IMR-90 (cell line): ENCODE results near the gene IQCM. TPM values are rescaled to one million over a fixed set of nuclear protein-coding genes. Genes with fewer than 3 reads are reported as not detected.

Source experiments
- ATAC-seq: fragments of 200-7000 bp; cut with Tn5 transposase; 2 replicates; pipeline ENCODE4 v1.9.1; 2020; ENCODE audit warnings: low read depth, mild to moderate bottlenecking, moderate library complexity
- BruUV-seq: library from RNA; stranded (reverse); fragments of 400-500 nt; replicated peaks from 2 replicates; lab custom pipeline; 2021; lab: Mats Ljungman, UMichigan
- CTCF ChIA-PET: fragments of 300-600 bp; formaldehyde crosslinking; extraction: SDS; loops from one replicate; lab custom pipeline; 2021; ENCODE audit warnings: antibody characterized with exemption; lab: Yijun Ruan, JAX
- POLR2A ChIA-PET: fragments of 300-600 bp; sonication (Branson Sonifier 250); formaldehyde crosslinking; loops from one replicate; lab custom pipeline; 2022; ENCODE audit warnings: antibody characterized with exemption; ENCODE audit not compliant: unreplicated experiment; lab: Charles Lee
- DNase-seq: peaks from one replicate; pipeline ENCODE4 v3.0.0; 2013
- H2AFZ ChIP-seq: replicated peaks from 2 replicates; pipeline ENCODE3; 2013; ENCODE audit warnings: low read length, mild to moderate bottlenecking; ENCODE audit not compliant: poor library complexity
- H2AK5ac ChIP-seq: 2 replicates; pipeline ENCODE4 v1.6.1; 2013; ENCODE audit warnings: low read depth, low read length, inconsistent platforms
- H2AK9ac ChIP-seq: replicated peaks from 2 replicates; pipeline ENCODE3; 2013; ENCODE audit warnings: mild to moderate bottlenecking, low read depth, low read length, moderate library complexity; ENCODE audit not compliant: poor library complexity
- H2BK120ac ChIP-seq: 2 replicates; pipeline ENCODE4 v1.6.1; 2013; ENCODE audit warnings: low read depth, low read length, inconsistent platforms
- H2BK15ac ChIP-seq: 3 replicates; pipeline ENCODE4 v1.6.1; 2013; ENCODE audit warnings: low read depth, low read length, inconsistent platforms
- H2BK20ac ChIP-seq: 2 replicates; pipeline ENCODE4 v1.6.1; 2013; ENCODE audit warnings: low read depth, mild to moderate bottlenecking, inconsistent platforms, low read length, moderate library complexity
- H2BK5ac ChIP-seq: 2 replicates; pipeline ENCODE4 v1.6.1; 2013; ENCODE audit warnings: mild to moderate bottlenecking, low read depth, low read length, inconsistent platforms; ENCODE audit not compliant: poor library complexity, severe bottlenecking
- H3K14ac ChIP-seq: replicated peaks from 2 replicates; pipeline ENCODE4 v1.6.1; 2013; ENCODE audit warnings: low read depth, low read length, inconsistent platforms
- H3K18ac ChIP-seq: 2 replicates; pipeline ENCODE4 v1.6.1; 2013; ENCODE audit warnings: low read depth, low read length, control low read depth
- H3K23ac ChIP-seq: 2 replicates; pipeline ENCODE4 v1.6.1; 2013; ENCODE audit warnings: low read depth, low read length, inconsistent platforms
- H3K27ac ChIP-seq: 2 replicates; pipeline ENCODE4 v1.5.1; 2013; ENCODE audit warnings: mild to moderate bottlenecking, control low read depth, low read length; ENCODE audit not compliant: insufficient read depth
- H3K27me3 ChIP-seq: 2 replicates; pipeline ENCODE4 v1.6.1; 2013; ENCODE audit warnings: low read length; ENCODE audit not compliant: control insufficient read depth, insufficient read depth
- H3K36me3 ChIP-seq: 2 replicates; pipeline ENCODE4 v1.6.1; 2013; ENCODE audit warnings: low read length, mixed read lengths; ENCODE audit not compliant: control insufficient read depth, insufficient read depth
- H3K4ac ChIP-seq: 2 replicates; pipeline ENCODE4 v1.6.1; 2013; ENCODE audit warnings: low read depth, low read length, inconsistent platforms
- H3K4me1 ChIP-seq: 2 replicates; pipeline ENCODE4 v1.6.1; 2013; ENCODE audit warnings: low read length, mixed read lengths; ENCODE audit not compliant: control insufficient read depth, insufficient read depth
- H3K4me2 ChIP-seq: 2 replicates; pipeline ENCODE4 v1.6.1; 2013; ENCODE audit warnings: low read depth, mild to moderate bottlenecking, control low read depth, low read length, moderate library complexity
- H3K4me3 ChIP-seq: 2 replicates; pipeline ENCODE4 v1.5.1; 2013; ENCODE audit warnings: low read depth, mild to moderate bottlenecking, control low read depth, low read length, moderate library complexity; ENCODE audit not compliant: insufficient read depth
- H3K56ac ChIP-seq: 2 replicates; pipeline ENCODE4 v1.6.1; 2013; ENCODE audit warnings: low read length, inconsistent platforms; ENCODE audit not compliant: insufficient read depth; ENCODE audit errors: extremely low read depth
- H3K79me1 ChIP-seq, 2 experiments: 2 replicates each; pipeline ENCODE4 v1.6.1; 2013; ENCODE audit warnings: low read length in 2 of 2, inconsistent platforms in 1 of 2, low read depth in 1 of 2
- H3K9ac ChIP-seq: 2 replicates; pipeline ENCODE4 v1.6.1; 2013; ENCODE audit warnings: low read depth, low read length, control low read depth
- H3K9me1 ChIP-seq: 2 replicates; pipeline ENCODE4 v1.6.1; 2013; ENCODE audit warnings: low read length, inconsistent platforms; ENCODE audit not compliant: insufficient read depth
- H3K9me3 ChIP-seq: 2 replicates; pipeline ENCODE4 v1.6.1; 2013; ENCODE audit warnings: low read length; ENCODE audit not compliant: control insufficient read depth, insufficient read depth
- H4K20me1 ChIP-seq: 2 replicates; pipeline ENCODE4 v1.6.1; 2013; ENCODE audit warnings: low read length, inconsistent platforms; ENCODE audit not compliant: insufficient read depth
- H4K5ac ChIP-seq: 2 replicates; pipeline ENCODE4 v1.6.1; 2013; ENCODE audit warnings: mild to moderate bottlenecking, low read depth, low read length, control low read depth
- H4K8ac ChIP-seq, 2 experiments: 2 replicates each; pipeline ENCODE4 v1.6.1; 2013; ENCODE audit warnings: low read depth in 2 of 2, low read length in 2 of 2, control low read depth in 1 of 2, inconsistent platforms in 1 of 2
- H4K91ac ChIP-seq: 2 replicates; pipeline ENCODE4 v1.6.1; 2013; ENCODE audit warnings: low read depth, low read length, inconsistent platforms; ENCODE audit not compliant: insufficient read depth
- BHLHE40 ChIP-seq: fragments of 150-350 bp; IDR thresholded peaks from 2 replicates; pipeline ENCODE4 v1.6.1; 2016; ENCODE audit warnings: mild to moderate bottlenecking, low read depth, low read length
- CHD1 ChIP-seq: IDR thresholded peaks from 2 replicates; pipeline ENCODE4 v1.6.1; 2012; ENCODE audit warnings: low read depth, low read length, improper control_type of control experiment
- ELK1 ChIP-seq: fragments of 150-350 bp; IDR thresholded peaks from 2 replicates; pipeline ENCODE4 v1.6.1; 2016; ENCODE audit warnings: low read depth, mild to moderate bottlenecking, low read length, moderate library complexity, borderline replicate concordance
- FOS ChIP-seq: fragments of 150-350 bp; IDR thresholded peaks from 2 replicates; pipeline ENCODE4 v1.6.1; 2016; ENCODE audit warnings: low read depth, low read length
- MAFK ChIP-seq: IDR thresholded peaks from 2 replicates; pipeline ENCODE4 v1.6.1; 2012; ENCODE audit warnings: low read depth, low read length, improper control_type of control experiment
- MAZ ChIP-seq: IDR thresholded peaks from 2 replicates; pipeline ENCODE4 v1.6.1; 2012; ENCODE audit warnings: low read depth, mild to moderate bottlenecking, low read length, improper control_type of control experiment, moderate library complexity, borderline replicate concordance
- MXI1 ChIP-seq: IDR thresholded peaks from 2 replicates; pipeline ENCODE4 v1.6.1; 2012; ENCODE audit warnings: low read depth, mild to moderate bottlenecking, low read length, moderate library complexity, borderline replicate concordance
- NFE2L2 ChIP-seq: fragments of 150-350 bp; IDR thresholded peaks from 2 replicates; pipeline ENCODE4 v1.6.1; 2016; ENCODE audit warnings: low read depth, mild to moderate bottlenecking, low read length
- POLR2A ChIP-seq: IDR thresholded peaks from 2 replicates; pipeline ENCODE4 v1.6.1; 2012; ENCODE audit warnings: mild to moderate bottlenecking, low read depth, low read length
- RAD21 ChIP-seq: IDR thresholded peaks from 2 replicates; pipeline ENCODE4 v1.6.1; 2012; ENCODE audit warnings: low read length, improper control_type of control experiment
- RCOR1 ChIP-seq: IDR thresholded peaks from 2 replicates; pipeline ENCODE4 v1.6.1; 2012; ENCODE audit warnings: mild to moderate bottlenecking, low read length, improper control_type of control experiment; ENCODE audit not compliant: insufficient replicate concordance
- RFX5 ChIP-seq: IDR thresholded peaks from 2 replicates; pipeline ENCODE4 v1.8.0; 2012; ENCODE audit warnings: low read depth, mild to moderate bottlenecking, low read length, moderate library complexity
- SMC3 ChIP-seq: fragments of 150-350 bp; IDR thresholded peaks from 2 replicates; pipeline ENCODE4 v1.6.1; 2016; ENCODE audit warnings: low read depth, mild to moderate bottlenecking, antibody characterized with exemption, low read length, moderate library complexity
- WGBS, 2 experiments: methylation state at CpG; one replicate each; pipeline versions ENCODE4 v1.1.5 to v1.1.7; 2013; ENCODE audit warnings: missing lambda C conversion rate in 2 of 2; ENCODE audit not compliant: insufficient read length in 1 of 2; ENCODE audit errors: extremely low coverage in 2 of 2; 5-methylcytosine and 5-hydroxymethylcytosine counted together
- dilution Hi-C: fragments of 300-500 bp; cut with HindIII; formaldehyde crosslinking; loops from one replicate; pipeline ENCODE4 v1.14.3; 2018; ENCODE audit warnings: low sequenced_read_pairs; ENCODE audit not compliant: unreplicated experiment
- in situ Hi-C: fragments of 300-500 bp; cut with MboI; formaldehyde crosslinking; loops from 3 replicates; pipeline ENCODE4 v1.14.3; 2019; ENCODE audit warnings: low sequenced_read_pairs, inconsistent platforms, mixed read lengths
- intact Hi-C: fragments of 100-400 bp; cut with micrococcal nuclease; formaldehyde crosslinking; loops from 2 replicates; pipeline ENCODE4 v1.10.0; 2022
- polyA plus RNA-seq, 3 experiments: library from polyadenylated mRNA; depleted of rRNA; stranded (reverse); fragments of >200 nt; gene quantifications; 2 replicates each; pipeline ENCODE4 v1.2.3, GENCODE V29; 2012; ENCODE audit warnings: low replicate concordance in 1 of 3
- total RNA-seq: library from RNA; depleted of rRNA; stranded (reverse); fragments of >200 nt; gene quantifications from 2 replicates; pipeline ENCODE4 v1.2.3, GENCODE V29; 2012
- TF ChIP-seq, protein P1 (sequence below): fragments of 150-350 bp; IDR thresholded peaks from 2 replicates; pipeline ENCODE4 v1.6.1; 2017; ENCODE audit warnings: mild to moderate bottlenecking, antibody characterized with exemption, low read length, low read depth
- TF ChIP-seq, protein P2 (sequence below): conservative IDR thresholded peaks from 2 replicates; pipeline ENCODE4 v1.5.1; 2012; ENCODE audit warnings: mild to moderate bottlenecking, low read depth, low read length, improper control_type of control experiment

Gene IQCM
- total and polyA plus RNA-seq, 2 of the 4 experiments (the other 2 are of a cell fraction), result not detected

GRCh38 chr4:149707862-149708261 is 107.8 kb downstream of the IQCM start:
- H3K9ac ChIP-seq, result no peak overlapping the region
- ATAC-seq, result no peak
- no peaks in the 10 kb centered on the region for H3K36me3 ChIP-seq
- H2AFZ ChIP-seq, result no peak overlapping the region
- intact Hi-C loops, result no loop called here
- no peak overlapping the region for H2AK9ac ChIP-seq
- dilution Hi-C loops, result no loop called here
- no peak overlapping the region for H3K4me3 ChIP-seq
- no peak overlapping the region for H4K5ac ChIP-seq
- H4K20me1 ChIP-seq, result no peaks in the 10 kb centered on the region
- H3K79me1 ChIP-seq, result no peaks in the 10 kb centered on the region
- no peak overlapping the region for H2BK15ac ChIP-seq
- H3K14ac ChIP-seq, result peak overlapping the region; percentile 44; the same call in 1 of the 2 replicates
- H3K4me2 ChIP-seq, result no peak overlapping the region
- H3K4ac ChIP-seq, result no peak overlapping the region
- no TSS peak for BruUV-seq
- H2AK5ac ChIP-seq, result no peak overlapping the region
- H3K56ac ChIP-seq, result no peak overlapping the region
- DNase-seq, result no peak
- WGBS, 2 experiments, result no CpG with 5 or more reads among the region's 1 CpG
- in situ Hi-C loops, result no loop called here
- no peaks in the 10 kb centered on the region for H3K9me3 ChIP-seq
- no peaks in the 10 kb centered on the region for H3K27me3 ChIP-seq
- H3K9me1 ChIP-seq, result no peaks in the 10 kb centered on the region
- H2BK120ac ChIP-seq, result no peak overlapping the region
- TF ChIP-seq RCOR1, result no peak
- no peak for TF ChIP-seq MXI1
- TF ChIP-seq RAD21, result no peak
- no peak for TF ChIP-seq MAZ
- TF ChIP-seq POLR2A, result no peak
- TF ChIP-seq RFX5, result no peak
- no peak for TF ChIP-seq FOS
- no peak for TF ChIP-seq CHD1
- TF ChIP-seq, protein P1, sequence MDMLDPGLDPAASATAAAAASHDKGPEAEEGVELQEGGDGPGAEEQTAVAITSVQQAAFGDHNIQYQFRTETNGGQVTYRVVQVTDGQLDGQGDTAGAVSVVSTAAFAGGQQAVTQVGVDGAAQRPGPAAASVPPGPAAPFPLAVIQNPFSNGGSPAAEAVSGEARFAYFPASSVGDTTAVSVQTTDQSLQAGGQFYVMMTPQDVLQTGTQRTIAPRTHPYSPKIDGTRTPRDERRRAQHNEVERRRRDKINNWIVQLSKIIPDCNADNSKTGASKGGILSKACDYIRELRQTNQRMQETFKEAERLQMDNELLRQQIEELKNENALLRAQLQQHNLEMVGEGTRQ, result no peak
- TF ChIP-seq, protein P2, sequence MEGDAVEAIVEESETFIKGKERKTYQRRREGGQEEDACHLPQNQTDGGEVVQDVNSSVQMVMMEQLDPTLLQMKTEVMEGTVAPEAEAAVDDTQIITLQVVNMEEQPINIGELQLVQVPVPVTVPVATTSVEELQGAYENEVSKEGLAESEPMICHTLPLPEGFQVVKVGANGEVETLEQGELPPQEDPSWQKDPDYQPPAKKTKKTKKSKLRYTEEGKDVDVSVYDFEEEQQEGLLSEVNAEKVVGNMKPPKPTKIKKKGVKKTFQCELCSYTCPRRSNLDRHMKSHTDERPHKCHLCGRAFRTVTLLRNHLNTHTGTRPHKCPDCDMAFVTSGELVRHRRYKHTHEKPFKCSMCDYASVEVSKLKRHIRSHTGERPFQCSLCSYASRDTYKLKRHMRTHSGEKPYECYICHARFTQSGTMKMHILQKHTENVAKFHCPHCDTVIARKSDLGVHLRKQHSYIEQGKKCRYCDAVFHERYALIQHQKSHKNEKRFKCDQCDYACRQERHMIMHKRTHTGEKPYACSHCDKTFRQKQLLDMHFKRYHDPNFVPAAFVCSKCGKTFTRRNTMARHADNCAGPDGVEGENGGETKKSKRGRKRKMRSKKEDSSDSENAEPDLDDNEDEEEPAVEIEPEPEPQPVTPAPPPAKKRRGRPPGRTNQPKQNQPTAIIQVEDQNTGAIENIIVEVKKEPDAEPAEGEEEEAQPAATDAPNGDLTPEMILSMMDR, result no peak
- TF ChIP-seq NFE2L2, result no peak
- no peak for TF ChIP-seq BHLHE40
- TF ChIP-seq ELK1, result no peak
- TF ChIP-seq MAFK, result no peak
- no peak for TF ChIP-seq SMC3
- H3K4me1 ChIP-seq, result 0 out of 2 replicates have a peak, but pooled peaks cover 2% of the 10 kb centered on the region
- no peak overlapping the region for H2BK5ac ChIP-seq
- no peak overlapping the region for H2BK20ac ChIP-seq
- H3K18ac ChIP-seq, result no peak overlapping the region
- H4K8ac ChIP-seq, result no peak overlapping the region
- ChIA-PET CTCF (no interaction called here), POLR2A (no interaction called here)
- H4K91ac ChIP-seq, result no peak overlapping the region
- no peak overlapping the region for H3K23ac ChIP-seq
- H3K27ac ChIP-seq, result no peak overlapping the region
